HG03045 (cell line): ENCODE results near the gene TMEM121.
"Not testable (repeated sequence)": the region's sequence is repeated elsewhere in the genome, so short reads cannot be mapped to it uniquely, and the experiment has no call there.

Source experiments
- ATAC-seq: cut with Tn5 transposase; IDR thresholded peaks from one replicate; pipeline ENCODE4 v1.9.1; 2021; ENCODE audit warnings: mild to moderate bottlenecking, moderate library complexity; ENCODE audit not compliant: unreplicated experiment

The TMEM121 gene

DNA sequence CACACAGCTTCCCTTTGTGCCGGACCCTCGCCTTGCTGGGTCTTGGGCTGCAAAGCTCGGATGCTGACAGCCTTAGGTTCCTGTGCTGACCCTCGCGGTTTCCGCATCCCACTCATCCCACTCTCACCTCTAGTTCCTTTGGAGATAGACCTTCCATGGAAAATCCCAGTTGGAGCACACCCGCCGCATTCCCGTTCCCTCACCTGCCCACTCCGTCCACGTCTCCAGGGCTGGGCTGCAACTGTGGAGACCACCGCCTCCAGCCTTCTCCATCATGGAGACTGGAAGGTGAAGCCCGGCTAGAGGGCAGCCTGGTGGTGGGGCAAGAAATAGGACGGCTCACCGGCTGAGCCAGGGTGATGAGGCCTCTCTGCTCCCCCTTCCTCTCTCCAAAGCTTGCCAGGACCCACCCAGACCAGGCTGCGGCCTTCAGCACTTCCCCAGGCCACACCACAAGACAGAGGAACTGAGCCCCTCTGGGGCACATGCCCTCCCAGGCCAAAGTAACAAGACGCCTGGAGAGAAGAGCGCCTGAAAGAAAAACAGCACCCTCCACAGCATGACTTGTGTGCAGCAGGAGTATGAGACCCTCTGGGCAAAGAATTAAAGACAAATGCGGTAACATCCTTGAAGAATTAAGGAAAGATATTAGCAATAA is 15.0 kb downstream of the TMEM121 start:
- ATAC-seq: no peak

DNA sequence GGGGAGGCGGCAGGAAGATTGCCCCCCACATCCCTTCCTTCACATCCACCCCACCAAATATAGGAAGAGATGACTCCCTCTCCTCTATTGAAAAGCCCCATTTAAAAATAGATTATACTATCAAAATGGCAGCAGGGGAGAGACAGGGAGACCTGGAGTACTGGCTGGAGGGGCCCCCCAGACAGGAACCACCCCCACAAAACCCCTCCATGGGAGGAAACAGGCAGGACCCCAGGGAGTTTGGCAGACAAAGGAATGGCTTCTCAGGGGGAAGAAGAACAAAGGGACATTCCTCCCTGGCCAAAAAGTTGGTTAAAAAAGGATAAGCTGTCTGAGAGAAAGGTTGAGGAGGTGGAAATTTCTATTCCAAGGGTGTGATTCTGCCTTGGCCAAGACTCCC is 19.3 kb downstream of the TMEM121 start:
- ATAC-seq: not testable (repeated sequence)

DNA sequence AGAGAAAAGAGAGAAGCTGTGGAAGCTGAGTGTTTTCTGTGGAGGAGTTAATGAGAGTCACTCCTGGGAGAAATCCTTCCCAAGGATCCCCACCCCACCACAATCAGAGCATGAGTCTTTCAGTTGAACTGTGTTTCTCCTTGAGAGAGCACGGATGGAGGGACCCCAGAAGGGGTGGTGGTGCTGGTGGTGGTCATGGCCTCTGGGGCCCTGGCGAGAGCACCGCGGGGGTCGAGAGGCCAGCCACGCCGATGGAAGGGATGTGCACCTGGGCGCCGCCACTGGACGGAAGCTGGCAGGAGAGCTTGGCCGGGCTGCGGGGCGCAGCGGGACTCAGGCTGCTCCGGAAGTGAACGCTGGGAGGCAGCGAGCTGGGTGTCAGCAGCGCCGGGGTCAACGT is 20.0 kb downstream of the TMEM121 start:
- not testable (repeated sequence) for ATAC-seq

DNA sequence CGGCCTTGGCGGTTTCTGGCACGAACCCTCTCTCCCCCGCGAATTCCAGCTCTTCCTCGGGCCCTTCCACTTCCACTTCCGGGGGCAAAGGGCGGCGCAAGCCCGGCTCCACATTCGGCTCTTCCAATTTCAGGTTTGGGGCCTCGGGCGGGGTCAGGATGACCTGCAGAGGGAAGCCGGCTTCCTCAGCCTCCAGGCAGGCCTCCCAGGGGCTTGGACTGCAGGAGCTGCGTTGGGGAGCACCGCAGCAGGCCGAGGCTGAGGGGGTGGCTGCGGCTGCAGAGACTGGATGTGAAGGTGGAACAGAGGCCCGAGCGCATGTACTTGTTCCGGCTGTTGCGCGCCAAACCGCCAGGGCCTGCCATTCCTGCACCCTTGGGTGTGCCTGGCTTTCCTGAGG is 20.7 kb downstream of the TMEM121 start:
- not testable (repeated sequence) for ATAC-seq

- ATAC-seq: no peak
Observed at GRCh38 chr14:105547741-105548169, 21.4 kb downstream of the TMEM121 start.

DNA sequence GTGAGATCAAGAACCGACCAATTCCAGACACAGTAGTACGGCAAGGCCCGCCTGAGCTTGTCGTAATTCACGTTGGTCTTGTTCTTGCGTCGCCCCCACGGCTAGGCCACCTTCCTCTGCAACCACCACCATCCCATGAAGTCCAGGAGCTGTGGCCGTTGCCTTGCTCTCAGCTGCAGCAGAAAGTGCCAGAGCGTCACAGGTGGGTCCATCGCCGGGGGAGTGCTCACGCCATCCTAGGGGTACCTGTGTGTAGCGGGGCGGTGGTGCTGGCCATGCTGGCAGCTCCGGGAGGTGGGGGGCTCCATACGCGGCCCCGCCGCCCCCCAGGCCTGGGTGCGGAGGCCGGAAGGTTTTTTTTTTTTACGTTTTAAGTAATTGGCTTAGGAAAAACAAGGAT is 23.1 kb downstream of the TMEM121 start:
- no peak for ATAC-seq

GRCh38 chr14:105554022-105554421 is 27.6 kb downstream of the TMEM121 start:
- no peak for ATAC-seq

GRCh38 chr14:105554523-105554922 is 28.1 kb downstream of the TMEM121 start:
- no peak for ATAC-seq

GRCh38 chr14:105557671-105558070 is 31.3 kb downstream of the TMEM121 start:
- not testable (repeated sequence) for ATAC-seq

GRCh38 chr14:105558449-105559154 is 32.2 kb downstream of the TMEM121 start:
- not testable (repeated sequence) for ATAC-seq

GRCh38 chr14:105559384-105560047 is 33.1 kb downstream of the TMEM121 start:
- ATAC-seq: peak; percentile 35

DNA sequence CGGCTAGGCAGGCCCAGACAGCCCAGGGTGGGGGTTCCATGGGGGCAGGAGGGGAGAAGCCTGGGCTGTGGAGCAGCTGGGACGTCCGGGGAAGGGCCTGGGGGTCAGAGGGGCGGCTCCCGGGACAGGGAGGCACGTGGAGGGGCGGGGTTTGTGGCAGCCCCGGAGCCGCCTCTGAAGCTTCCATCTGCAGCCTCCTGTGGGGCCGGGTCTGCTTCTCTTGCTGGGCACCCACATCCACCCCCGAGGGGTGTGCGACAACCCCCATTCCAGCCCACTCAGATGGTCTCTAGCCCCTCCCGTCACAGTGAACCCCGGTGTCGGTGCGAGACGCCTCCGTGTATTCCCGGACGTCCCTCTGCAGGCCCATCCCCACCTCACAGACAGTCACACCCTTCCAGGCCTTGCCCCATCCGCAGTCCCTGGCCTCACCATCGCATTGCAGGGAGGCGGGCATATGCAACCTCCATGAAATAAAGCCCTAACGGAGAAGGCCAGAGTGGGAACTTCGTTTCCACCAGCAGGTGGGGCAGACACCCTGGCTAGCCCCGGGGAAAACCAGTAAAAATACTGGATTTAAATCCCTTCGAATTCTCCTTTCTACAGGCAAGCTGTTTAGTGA is 33.8 kb downstream of the TMEM121 start:
- peak; percentile 52 for ATAC-seq

- ATAC-seq: not testable (repeated sequence)
Observed at GRCh38 chr14:105561345-105561744, 35.0 kb downstream of the TMEM121 start.

DNA sequence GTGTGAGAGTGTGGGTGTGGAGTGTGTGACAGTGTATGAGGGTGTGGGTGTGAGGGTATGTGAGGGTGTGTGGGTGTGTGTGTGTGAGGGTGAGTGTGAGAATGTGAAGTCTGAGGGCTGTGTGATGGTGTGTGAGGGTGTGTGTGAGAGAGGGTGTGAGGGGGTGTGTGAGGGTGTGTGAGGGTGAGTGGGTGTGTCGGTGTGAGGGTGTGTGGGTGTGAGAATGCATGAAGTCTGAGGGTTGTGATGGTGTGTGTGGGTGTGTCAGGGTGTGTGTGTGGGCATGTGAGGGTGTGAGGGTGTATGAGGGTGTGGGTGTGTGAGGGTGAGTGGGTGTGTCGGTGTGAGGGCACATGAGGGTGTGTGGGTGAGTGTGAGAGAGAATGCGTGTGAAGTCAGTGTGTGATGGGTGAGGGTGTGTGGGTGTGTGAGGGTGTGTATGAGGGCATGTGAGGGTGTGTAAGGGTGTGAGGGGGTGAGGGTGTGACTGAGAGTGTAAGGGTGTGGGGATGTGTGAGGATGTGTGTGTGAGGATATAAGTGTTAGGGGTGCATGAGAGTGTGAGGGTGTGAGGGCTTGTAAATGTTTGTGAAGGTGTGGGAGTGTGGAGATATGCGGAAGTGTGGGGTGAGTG is 36.4 kb downstream of the TMEM121 start:
- ATAC-seq: no peak

GRCh38 chr14:105563347-105563737 is 37.0 kb downstream of the TMEM121 start:
- ATAC-seq: no peak

GRCh38 chr14:105564536-105564935 is 38.2 kb downstream of the TMEM121 start:
- not testable (repeated sequence) for ATAC-seq

DNA sequence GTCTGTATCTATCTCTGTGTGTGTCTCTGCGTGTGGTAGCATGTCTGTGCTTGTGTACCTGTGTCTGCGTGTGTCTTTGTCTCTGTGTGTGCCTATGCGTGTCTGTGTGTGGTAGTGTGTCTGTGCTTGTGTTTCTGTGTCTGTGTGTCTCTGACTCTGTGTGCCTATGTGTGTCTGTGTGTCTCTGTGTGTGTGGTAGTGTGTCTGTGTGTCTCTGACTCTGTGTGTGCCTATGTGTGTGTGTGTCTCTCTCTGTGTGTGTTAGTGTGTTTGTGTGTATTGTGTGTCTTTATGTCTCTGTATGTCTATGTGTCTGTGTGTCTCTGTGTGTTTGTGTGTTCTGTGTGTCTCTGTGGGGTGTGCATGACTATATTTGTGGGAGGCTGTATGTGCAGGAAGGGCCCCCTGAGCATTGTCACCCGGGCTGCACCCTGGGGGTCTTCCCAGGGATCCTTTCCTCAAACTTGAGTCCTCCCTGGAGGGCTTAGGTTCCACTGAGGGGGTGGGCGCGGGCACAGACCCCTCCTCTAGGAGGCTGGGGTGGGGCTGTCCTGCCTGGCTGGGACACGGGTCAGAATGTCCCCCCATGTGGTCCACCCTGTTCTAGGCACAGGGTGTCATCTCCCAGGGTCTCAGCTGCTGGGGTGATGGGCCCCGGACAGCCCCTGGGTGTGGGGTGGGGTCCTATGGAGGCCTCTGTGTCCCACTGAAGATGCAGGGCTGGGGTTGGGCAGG is 39.0 kb downstream of the TMEM121 start:
- not testable (repeated sequence) for ATAC-seq

- peak; percentile 43 for ATAC-seq
Observed at GRCh38 chr14:105566248-105567163, 40.1 kb downstream of the TMEM121 start.
